Kidney epithelial cell (primary cell): Measurements from ENCODE around the gene SPEF1. TPM values are rescaled to one million over a fixed set of nuclear protein-coding genes. Genes with fewer than 3 reads are reported as not detected.
A peak's percentile ranks its signal among the peaks of the same experiment; 100 is the strongest.

Source experiments
- DNase-seq: peaks from one replicate; pipeline ENCODE4 v3.0.0-alpha.2; 2010; ENCODE audit warnings: low read depth
- H3K27me3 ChIP-seq: 2 replicates; pipeline ENCODE4 v1.6.0; 2011; ENCODE audit warnings: low read length; ENCODE audit not compliant: control insufficient read depth, insufficient read depth
- H3K36me3 ChIP-seq: 2 replicates; pipeline ENCODE4 v1.5.1; 2011; ENCODE audit warnings: low read length; ENCODE audit not compliant: control insufficient read depth, insufficient read depth
- H3K4me3 ChIP-seq: 2 replicates; pipeline ENCODE4 v1.5.1; 2011; ENCODE audit warnings: low read depth, mild to moderate bottlenecking, control low read depth, low read length
- CTCF ChIP-seq: IDR thresholded peaks from 2 replicates; pipeline ENCODE4 v1.5.1; 2011; ENCODE audit warnings: mild to moderate bottlenecking, moderate library complexity, low read length, control low read depth, inconsistent platforms; ENCODE audit not compliant: insufficient read depth, poor library complexity, severe bottlenecking
- total RNA-seq: library from RNA; depleted of rRNA; stranded (reverse); fragments of >200 nt; gene quantifications from 2 replicates; pipeline ENCODE4 v1.2.3, GENCODE V29; 2015

Gene SPEF1
- total RNA-seq, 1 donor from 2014 or later = not detected

- no peak for DNase-seq
- peaks cover 44% of the 10 kb centered on the region for H3K27me3 ChIP-seq
- peak; percentile 18 for TF ChIP-seq CTCF
- H3K4me3 ChIP-seq = no peak overlapping the region
- peaks cover 1% of the 10 kb centered on the region for H3K36me3 ChIP-seq
Observed at GRCh38 chr20:3751305-3751674, 30.0 kb downstream of the SPEF1 start.

- peak; percentile 45 for TF ChIP-seq CTCF
- H3K4me3 ChIP-seq = no peak overlapping the region
- no peak for DNase-seq
- H3K36me3 ChIP-seq = no peaks in the 10 kb centered on the region
- peaks cover 52% of the 10 kb centered on the region for H3K27me3 ChIP-seq
Observed at GRCh38 chr20:3749689-3750531, 31.3 kb downstream of the SPEF1 start.

GRCh38 chr20:3749087-3749688, 32.1 kb downstream of the SPEF1 start:
- Histone ChIP-seq H3K27me3 (peaks cover 54% of the 10 kb centered on the region), H3K36me3 (no peaks in the 10 kb centered on the region), H3K4me3 (no peak overlapping the region)
- no peak for TF ChIP-seq CTCF
- DNase-seq = no peak

GRCh38 chr20:3748073-3748472, 33.2 kb downstream of the SPEF1 start:
- Histone ChIP-seq H3K4me3 (no peak overlapping the region), H3K27me3 (peaks cover 56% of the 10 kb centered on the region), H3K36me3 (no peaks in the 10 kb centered on the region)
- no peak for TF ChIP-seq CTCF
- DNase-seq = no peak

- no peak for DNase-seq
- no peak for TF ChIP-seq CTCF
- H3K36me3 ChIP-seq = no peaks in the 10 kb centered on the region
Observed at GRCh38 chr20:3747471-3747870, 33.8 kb downstream of the SPEF1 start.

GRCh38 chr20:3745686-3746173, 35.5 kb downstream of the SPEF1 start:
- Histone ChIP-seq H3K36me3 (no peaks in the 10 kb centered on the region), H3K27me3 (peaks cover 38% of the 10 kb centered on the region), H3K4me3 (no peak overlapping the region)
- no peak for TF ChIP-seq CTCF
- DNase-seq = no peak

More at GRCh38 chr20:3747471-3747870, 33.8 kb downstream of the SPEF1 start:
- Histone ChIP-seq H3K27me3 (peaks cover 56% of the 10 kb centered on the region), H3K4me3 (no peak overlapping the region)
